Esophagus muscularis mucosa (tissue), 3 donors: ENCODE data around the gene PHLPP1.

Experiments
- CTCF ChIP-seq, 3 experiments: fragments of 200-600 bp in 2 of 3; fragments of 450-650 bp in 1 of 3; sonication (generic) in 2 of 3; IDR thresholded peaks; one replicate each; pipeline ENCODE4 v1.5.1; 2017 to 2019; ENCODE audit warnings: antibody characterized with exemption in 3 of 3, mild to moderate bottlenecking in 2 of 3, moderate library complexity in 1 of 3
- EP300 ChIP-seq: sonication (generic); formaldehyde crosslinking; IDR thresholded peaks from one replicate; pipeline ENCODE4 v1.6.1; 2017; ENCODE audit warnings: antibody characterized with exemption

- TF ChIP-seq CTCF (IDR thresholded peaks at IDR 0.05) (no peak), EP300 (no peak)
Measured at GRCh38 chr18:62975785-62976184, 260.4 kb downstream of the PHLPP1 start.
